Islet of Langerhans (tissue), 1 donor: ENCODE results near the gene SLC6A3.

Experiments used
- FAIRE-seq: peaks from one replicate; lab custom pipeline; 2011; peaks lifted over from hg19 to GRCh38; lab: Jason Lieb, UNC

Gene SLC6A3

DNA sequence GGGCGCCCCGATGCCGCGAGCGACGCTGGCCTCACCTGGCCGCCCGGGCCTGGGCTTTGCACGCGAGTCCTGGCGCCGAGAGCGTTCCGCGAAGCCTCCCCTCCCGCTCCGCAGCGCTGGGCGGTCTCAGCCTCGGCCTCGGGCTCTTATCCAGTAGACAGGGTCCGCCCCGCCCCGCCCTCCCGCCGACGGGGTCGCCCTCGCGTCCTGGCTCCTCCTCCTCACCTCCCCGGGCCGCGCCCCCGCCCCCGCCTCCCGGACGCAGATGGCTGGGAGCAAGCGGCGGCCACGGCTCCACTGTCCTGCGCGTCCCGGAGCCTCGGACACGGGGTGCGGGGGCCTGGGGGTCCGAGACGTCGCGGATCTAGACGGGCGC is at the start of gene SLC6A3:
Gene SLC6A3 (minus strand): TSS at position 128 of the 376 bp plus-strand sequence. CDS start 2,243 bp downstream, outside the sequence.
- no peak for FAIRE-seq

DNA sequence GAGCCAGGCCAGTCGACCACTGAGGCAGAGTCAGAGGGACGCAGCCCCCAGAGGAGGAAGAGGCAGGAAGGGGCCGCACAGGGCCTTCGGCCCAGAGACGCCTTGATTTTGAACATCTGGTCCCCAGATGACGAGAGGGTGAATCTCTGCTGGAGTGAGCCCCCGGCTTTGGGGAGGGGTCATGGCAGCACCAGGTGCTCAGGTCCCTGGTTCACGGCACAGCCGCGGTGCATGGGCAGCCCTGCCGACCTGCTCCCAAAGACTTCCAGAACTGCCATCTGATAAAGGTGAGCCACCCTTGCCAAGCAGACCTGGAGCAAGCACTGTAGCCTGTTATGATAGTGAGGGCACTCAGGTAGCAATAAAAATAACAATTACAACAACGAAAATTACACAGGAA is 48.7 kb upstream of the SLC6A3 start:
- FAIRE-seq = no peak

DNA sequence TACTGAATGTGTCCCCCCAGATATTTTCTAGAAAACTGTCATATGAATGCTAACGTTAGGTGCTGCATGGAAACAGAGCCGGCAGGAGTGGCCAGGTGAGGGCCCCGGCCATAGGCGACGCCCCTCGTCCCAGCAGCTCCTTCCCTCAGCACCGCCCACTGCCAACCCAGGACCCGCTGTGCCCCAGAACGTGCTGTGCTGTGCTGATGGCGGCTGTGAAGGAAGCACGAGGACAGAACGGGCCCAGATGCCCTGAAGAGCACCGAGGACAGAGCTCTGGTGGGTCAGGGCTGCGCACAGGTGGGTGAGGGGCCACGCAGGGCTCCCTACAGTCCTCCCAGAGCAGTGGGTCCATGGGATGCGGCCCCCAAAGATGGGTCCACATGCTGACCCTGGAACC is 48.2 kb upstream of the SLC6A3 start:
- FAIRE-seq = no peak

DNA sequence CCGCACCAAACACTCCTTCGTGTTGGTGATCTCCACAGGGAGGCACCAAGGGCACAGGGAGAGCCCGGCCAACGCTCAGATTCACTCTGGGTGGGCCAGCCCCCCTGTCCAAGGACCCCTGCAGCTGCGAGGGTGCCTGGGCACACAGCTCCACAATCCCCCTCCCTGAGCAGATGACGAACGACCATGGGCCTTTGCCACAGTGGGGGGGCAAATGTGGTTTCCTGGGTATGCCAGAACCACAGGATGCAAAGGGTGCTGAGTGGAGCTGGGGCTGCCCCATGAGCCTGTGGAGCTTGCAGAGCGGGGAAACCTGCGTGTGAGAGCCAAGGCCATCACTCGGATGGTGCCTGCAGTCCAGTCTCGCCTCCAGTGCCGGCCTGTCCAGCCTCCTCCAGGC is 47.5 kb upstream of the SLC6A3 start:
- no peak for FAIRE-seq

DNA sequence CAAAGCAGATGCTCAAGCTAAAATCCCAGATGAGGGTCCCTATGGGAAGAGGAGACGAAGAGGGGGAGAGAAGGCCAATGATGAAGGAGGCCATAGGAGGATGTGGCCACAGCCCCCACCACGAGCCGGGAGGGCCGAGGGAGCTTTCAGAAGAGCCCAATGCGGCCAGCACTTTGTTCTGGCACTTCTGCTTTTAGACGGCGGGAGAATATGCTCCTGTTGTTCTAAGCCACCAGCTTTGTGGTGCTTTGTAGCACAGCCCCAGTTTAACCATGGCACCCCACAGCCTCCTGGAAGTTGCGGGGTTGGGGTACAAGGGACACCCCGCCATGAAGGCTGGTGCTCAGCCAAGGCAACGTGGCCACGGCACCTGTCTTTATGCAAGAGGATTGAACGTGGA is 45.1 kb upstream of the SLC6A3 start:
- FAIRE-seq = no peak

DNA sequence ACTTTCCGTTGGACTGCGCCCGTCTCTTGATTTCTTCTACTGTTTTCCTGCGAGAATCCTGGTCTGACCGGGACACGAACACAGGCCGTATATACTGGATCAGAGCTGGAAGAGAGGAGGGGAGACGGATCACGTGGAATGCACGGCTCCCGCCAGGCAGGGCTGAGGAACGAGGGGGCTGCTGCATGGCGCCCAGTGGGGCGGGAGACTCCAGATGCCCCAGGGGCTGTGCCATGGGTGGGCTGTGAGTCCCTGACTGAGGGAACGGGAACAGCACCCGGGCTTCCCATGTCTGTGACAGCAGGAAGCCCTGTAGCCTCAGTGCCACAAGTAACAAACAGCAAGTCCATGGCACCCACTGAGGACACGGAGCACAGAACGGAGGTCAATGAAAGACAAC is 44.5 kb upstream of the SLC6A3 start:
- FAIRE-seq = no peak

DNA sequence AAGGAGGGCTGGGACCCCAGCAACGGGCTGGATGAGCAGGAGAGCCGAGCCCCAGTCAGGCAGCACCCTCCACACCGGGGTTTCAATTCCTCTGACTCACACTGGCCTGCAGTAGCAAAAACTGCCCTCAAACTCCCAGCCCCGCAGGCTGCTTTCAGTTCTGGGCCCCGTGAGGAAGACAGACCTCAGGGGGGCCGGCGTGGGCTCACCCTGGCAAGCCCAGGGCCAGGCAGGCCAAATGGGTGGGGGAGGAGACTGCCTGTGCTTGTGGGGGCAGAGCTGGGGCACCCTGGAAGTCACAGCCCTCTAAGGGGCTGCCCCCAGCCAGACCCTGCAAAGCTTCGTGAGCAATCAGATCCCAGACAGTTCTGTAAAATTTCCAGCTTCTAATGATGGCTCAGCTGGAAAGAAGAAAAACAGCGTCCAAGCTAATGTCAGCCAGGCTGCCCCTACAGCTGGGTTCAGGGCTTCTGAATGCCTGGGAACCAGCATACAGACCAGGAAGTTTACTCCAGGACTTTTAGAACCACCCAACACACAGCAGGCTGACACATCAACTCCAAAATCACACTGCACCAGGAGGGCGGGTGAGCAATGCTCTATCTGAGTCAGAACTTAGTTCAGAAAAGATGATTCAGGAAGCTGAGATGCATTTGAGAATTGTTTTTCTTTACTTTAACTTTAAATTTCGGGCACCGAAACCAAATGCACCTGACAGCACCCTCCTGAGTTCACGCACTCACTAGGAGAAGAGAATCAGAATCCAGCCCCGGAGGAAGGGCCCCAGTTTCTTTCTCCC is 43.8 kb upstream of the SLC6A3 start:
- no peak for FAIRE-seq

DNA sequence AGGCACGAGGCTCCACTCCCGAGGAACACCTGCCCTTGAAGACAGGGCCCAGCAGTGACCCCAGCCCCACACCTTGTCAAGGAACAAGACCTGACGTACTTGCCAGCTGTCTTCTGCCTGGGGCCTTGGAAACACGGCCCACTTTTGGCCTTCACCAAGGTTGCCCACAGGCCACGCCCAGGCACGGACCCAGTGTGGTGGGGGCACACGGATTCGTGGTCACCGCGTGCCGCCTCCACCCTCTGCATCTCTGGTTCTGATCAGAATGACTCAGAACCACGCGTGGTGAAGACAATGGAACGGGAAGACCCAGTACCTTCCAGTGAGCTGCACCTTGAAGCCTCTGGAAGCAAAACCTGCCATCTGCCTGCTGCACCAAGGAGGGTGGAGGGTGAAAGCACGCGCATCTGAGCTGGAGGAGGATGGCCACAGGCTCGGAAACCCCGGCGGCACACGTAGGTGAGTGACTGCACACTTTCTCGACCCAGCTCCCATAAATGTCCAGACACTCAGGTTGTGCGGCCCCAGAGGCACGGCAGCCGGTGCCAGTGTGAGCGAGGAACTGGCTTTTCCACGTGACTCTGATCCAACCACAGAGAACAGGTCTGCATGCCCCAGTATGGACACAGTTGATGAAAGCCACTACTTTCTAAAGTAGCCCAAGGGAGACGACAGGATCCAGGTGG is 42.0 kb upstream of the SLC6A3 start:
- no peak for FAIRE-seq

DNA sequence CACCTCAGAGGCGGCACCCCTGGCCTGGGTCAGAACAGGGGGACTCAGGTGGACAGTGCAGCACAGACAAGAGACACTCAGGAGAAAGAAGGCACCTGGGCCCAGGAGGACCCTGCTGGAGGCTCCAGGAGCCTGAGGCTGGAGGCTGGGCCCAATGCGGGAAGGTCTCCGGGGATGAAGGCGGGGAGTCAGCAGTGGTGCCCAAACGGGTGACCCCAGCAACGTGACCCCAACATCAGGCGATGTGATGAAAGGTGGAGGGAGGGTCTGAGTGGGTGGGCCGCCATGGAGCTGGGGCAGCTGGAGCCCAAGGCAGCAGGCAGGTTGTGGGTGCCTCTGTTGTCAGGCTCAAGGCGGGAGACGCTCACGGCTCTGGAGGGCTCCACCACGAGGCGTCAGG is 41.0 kb upstream of the SLC6A3 start:
- no peak for FAIRE-seq

DNA sequence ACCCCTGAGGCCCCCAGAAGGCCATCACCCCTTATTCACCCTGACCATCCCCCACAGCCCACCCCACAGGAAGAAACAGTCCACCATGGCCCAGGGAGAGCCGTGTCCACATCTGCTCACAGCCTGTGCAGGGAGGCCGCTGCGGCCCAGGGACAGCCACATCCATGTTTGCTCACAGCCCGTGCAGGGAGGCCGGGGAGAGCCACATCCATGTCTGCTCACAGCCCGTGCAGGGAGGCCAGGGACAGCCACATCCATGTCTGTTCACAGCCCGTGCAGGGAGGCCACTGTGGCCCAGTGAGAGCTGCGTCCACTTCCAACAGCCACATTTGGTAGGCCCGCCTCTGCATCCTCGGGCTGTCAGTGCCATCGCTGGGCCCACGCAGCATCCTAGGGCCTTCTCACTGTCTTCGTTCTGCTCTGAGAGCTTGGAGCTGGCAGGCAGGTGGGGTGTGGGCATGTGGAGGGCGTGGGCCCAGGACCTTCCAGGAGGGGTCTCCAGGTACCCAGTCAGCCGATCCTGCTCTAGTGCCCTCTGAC is 40.4 kb upstream of the SLC6A3 start:
- FAIRE-seq = no peak

DNA sequence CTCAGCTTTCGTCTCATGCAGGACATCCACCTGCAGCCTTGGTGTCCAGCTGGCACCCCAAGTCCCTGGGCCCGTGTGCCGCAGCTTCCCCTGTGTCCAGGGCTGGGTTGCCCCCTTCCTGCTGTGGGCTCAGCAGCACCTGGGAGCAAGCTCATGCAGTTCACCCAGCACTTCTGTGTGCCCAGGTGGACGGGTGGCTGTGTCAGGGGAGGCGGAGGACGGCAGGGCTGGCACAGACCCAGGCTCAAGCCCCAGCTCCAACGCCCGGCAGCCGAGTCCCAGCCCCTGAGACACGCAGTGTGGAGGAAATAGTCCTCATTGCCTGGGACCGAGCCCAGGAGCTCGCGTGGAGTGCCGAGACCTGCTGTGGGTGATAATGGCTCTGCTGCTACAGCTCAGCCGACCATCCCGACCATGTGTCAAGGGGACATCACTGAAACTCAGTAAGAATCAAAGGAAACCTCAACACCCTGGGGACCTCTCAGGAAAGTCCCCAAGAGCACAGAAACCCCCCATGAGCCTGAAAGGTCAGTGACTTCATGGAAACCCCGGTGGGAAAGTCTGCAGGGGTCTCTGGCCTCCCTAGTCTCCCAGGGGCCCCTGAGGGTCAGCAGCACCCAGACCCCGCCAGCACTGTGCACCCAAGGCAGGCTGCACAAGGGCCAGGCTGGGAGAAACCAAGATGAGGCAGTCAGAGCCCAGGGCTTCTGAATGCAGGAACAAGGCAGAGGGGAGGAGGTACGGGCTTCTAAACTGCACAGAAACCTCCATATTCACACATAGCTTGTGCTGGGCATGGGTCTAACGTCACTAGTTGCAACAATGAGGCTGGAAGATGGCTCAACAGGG is 39.7 kb upstream of the SLC6A3 start:
- no peak for FAIRE-seq

DNA sequence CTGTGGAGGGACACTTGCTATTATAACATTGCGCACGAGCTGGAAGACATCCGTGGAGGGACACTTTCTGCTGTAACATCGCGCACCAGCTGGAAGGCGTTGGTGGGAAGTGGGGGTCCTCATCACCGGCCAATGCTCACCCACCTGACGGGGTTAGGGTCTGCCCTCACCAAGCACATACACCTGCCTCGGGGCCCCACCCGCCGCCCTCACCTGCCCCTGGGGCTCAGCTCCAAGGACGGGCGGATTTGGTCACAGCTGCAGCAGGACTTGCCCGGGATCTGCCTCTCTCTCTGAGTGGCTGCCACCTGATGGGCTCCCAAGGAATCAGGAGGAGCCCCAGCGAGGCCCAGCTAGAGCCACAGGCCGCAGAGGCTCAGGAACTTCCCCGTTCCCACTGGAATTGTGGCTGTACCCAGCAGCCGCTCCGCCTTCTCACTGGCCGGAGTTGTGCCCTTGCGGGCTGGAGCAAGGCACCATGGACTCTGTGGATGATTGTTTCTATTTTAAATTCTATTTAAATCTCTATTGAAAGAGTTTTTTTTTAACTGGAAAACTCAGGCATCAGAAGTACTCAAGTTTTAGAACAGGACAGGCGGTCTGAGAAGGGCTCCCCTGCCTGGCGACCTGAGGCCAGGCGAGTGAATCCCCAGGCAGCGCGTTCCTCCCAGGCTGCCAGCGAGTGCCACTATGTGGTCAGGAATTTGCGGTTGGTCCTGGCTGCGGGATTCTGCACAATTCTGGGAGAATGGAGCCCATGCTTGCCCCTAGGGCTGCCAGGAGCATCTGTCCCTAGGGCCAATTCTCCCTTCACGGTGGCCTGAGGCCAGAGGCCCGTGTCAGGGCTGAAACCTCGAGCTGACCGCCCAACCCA is 38.9 kb upstream of the SLC6A3 start:
- FAIRE-seq = no peak

DNA sequence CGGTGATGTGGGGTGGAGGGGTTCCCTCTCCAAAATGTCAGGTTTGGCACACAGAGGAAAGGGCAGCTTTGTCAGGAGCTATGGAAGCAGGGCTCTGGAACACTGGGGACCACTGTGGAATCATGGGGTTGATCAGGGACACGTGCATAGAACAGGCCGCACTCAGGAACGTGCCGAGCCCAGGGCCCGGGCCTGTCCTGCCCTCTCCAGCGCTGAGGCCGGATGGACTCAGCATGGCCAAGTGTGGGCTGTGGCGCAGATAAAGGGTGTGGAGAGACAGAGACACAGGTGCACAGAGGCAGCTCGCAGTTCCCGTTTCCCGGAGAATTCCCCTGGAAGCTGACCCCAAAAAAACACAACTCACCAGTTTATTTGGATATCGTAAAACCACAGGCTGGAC is 37.8 kb upstream of the SLC6A3 start:
- FAIRE-seq = no peak

DNA sequence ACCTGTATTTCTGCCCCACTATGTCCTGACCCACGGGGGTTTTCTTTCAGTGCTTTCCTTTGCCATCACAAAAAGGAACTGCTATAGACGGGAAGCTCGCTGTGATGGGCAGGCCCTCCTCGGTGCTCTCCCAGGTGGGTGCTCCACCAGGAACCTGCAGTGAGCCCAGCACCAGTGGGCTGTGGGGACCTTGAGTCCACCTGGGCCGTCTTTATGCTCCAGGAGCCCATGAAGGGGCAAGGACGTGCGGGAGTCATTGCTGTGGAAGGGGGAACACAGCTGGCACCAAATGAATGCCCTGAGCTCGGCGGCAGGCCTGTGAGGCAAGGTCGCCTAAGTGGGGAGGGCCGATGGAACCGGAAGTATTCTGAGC is 36.7 kb upstream of the SLC6A3 start:
- no peak for FAIRE-seq

DNA sequence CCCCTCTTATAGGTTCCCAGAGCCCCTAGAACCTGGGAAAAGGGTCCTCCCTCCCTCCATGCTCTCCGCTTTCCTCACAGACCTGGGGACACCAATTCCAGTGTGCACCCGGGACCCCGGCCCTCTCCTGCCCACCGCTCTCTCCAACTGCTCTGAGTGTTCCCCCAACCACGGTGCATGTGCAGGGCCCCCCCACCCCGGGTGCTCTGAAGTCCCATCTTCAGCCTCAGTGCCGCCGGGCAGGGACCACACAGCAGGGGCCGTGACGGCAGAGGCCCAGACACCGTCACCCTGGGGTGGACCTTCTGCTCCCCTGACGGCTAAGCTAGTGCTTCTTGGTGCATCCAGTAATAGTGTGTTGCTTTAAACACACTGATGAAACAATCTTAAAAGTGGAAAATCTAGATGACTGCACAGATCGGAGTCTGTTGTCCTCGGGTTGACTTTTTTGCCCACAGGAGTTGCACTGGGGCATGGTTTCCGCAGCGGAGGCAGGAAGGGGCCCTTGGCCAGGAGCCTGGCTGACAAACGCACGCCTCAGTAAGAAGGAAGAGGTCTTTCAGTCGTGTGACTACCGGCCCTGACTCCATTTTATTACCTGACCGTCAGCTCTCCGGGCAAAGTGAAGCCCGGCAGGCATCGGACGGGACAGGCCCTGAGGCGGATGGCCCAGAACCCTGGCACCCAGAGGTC is 36.2 kb upstream of the SLC6A3 start:
- no peak for FAIRE-seq

DNA sequence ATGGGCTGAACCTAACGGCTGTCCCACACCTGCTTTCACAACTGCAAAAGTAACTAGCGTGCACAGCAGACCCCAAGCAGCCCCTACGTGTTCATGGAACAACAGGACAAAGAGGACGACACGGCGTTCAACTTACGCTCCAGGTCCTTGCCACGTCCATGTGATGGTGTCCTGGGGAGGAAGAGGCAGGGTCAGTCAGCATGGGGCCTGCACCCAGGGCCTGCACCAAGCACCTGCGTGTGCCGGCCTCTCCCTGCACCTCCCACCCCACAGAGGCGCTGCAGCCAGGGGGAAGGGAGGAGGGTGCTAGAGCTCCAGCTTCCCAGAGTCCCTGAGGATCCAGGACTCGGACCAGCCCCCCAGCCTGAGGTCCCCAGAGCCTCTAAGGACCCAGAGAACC is 35.6 kb upstream of the SLC6A3 start:
- FAIRE-seq = no peak

DNA sequence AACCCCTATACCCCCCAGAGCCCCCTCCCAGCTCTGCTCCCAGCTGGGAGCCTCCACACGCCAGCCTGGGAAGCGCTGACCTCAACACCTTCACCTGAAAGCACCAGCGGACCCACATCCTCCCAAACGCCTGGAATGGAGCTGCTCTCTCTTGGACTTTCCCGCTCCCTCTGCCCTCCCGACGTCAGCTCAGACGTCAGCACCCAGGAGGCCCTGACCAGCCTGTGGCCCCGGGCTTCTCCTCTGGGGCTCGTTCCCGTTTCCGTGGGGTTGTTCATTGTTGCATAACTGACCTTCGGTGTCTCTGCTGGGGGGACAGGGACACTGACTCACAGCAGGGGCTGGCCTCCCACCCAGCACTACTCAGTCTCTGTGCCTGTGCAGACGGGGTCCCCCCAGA is 35.0 kb upstream of the SLC6A3 start:
- FAIRE-seq = no peak

DNA sequence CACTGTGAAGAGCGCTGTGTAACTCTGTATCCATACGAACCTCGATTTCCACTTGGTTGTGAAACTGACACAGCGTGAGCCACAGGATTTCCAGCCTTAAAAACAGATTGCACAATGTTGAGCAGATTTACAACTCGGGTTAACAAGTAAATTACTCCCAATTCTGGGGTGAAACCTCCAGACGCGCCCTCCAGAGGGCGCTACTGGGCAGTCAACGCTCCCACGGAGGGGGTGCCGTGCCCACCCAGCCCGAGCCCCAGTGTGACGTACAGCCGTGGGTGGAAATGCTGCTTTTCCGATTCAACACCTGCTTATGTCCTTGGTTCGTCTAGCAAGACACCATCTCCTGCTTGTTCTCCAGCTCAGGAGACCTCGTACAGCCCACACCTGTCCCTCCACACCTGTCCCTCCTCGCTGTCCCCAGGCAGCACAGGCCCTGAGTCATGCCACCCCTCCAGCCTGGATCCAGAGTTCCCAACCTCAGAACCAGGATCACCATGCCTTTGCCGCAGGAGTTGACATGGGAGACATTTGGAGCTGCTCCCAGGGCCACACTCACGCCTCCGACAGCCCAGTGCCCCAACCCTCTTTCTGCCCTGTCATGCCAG is 34.4 kb upstream of the SLC6A3 start:
- no peak for FAIRE-seq

DNA sequence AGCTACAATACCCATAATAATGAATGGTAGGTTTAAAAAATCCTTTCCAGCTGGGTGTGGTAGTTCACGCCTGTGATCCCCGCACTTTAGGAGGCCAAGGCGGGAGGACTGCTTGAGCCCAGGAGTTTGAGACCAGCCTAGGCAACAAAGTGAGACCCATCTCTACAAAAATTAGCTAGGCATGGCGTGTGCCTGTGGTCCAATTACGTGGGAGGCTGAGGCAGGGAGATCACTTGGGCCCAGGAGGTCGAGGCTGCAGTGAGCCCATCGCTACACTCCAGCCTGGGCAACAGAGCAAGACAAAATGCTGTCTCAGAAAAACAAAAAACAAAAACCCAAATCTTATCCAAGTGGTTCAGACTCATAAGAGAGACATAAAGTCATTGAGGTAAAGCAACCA is 33.8 kb upstream of the SLC6A3 start:
- FAIRE-seq = no peak

DNA sequence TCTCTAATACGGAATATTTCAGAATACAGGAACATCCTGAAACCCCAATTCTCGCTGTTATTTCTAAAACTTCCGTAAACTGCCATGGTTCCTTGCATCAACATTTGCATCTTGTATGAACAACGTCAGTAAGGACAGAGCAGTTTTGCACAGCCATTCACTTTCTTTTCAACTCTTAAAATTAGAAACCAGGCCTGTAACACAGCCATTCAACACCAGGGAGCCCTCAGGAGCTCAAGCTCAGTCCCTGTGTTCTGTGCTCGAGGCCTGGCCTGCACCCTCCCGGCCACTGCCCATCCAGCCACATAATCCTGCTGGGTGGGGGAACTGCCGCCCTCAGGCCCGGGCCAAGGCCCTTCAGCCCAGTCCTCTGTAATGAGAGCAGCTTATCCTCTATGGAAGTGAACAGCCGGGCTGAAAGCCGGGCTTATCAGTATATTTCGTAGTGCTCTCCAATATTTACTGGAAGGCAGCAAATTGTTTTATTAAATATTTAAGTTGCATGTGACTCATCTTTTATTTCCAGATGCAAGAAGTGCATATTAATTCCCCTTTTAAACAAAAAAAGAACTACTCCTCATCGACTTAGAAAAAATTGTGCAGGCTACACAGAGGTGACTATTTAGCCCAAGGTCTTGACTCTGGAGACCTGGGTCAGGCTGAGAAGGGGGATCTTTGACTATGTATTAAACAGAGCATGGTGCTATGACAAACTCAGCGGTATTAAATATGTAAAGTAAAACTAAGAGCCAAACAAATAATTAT is 33.2 kb upstream of the SLC6A3 start:
- FAIRE-seq = no peak
